HG03460 (cell line): ENCODE measurements around the gene TSPAN31.
A peak's percentile ranks its signal among the peaks of the same experiment; 100 is the strongest.

ENCODE experiments used
- ATAC-seq: cut with Tn5 transposase; IDR thresholded peaks from one replicate; pipeline ENCODE4 v1.9.1; 2021; ENCODE audit not compliant: unreplicated experiment

TSPAN31 gene

DNA sequence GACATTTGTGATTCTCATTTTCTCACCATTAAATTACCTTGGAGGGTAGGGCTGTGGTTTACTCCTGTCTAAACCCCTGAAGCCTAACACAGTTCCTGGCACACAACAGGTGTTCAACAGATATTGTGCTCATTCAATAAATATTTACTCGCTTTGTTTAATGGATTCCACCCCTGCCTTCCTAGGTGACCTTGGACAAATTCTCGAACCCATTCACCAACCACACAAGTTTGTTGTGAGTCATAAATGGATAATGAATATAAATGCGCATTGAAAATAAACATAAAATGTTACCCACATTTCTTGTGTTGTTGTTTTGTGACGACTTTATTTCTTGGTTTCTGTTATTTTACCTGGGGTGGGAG is 37.4 kb downstream of the TSPAN31 start:
- ATAC-seq, result no peak

DNA sequence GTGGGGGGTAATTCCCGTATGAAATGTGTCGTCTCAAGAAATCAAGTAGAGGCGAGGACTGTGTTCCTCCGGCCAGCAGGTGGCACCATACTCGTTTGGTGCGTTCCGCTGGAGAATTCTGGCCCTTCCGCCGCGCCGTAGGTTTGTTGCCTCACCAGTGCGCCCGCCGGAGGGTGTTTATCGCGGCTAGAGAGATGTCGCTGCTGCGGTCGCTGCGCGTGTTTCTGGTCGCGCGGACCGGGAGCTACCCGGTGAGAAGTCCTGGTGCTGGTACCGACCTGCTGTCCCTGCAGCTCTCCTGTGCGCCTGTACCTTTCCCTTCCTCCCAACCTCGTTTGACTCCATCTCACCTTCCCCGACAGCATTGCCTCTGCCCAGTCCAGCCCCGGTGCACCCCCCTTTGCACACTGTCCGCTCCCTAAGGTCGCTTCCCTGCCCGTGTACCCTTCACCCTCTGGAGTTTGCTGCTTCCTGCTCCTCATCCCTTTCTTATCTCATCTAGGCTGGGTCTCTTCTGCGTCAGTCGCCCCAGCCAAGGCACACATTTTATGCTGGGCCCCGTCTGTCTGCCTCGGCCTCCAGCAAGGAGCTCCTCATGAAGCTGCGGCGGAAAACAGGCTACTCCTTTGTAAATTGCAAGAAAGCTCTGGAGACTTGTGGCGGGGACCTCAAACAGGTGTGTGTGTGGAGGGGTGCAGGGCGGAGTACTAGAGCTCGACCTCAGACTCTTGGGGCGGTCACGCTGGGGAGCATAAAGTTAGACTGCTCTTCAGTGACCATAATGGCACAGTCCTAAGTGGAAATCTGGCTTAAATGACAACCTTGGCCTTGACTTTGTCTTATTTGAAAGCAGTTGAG is 38.0 kb downstream of the TSPAN31 start, which contains the start of gene TSFM:
Gene TSFM (plus strand): TSS at position 180 of the 858 bp plus-strand sequence. CDS start 15 bp downstream, at position 195.
- peak; percentile 87 for ATAC-seq

DNA sequence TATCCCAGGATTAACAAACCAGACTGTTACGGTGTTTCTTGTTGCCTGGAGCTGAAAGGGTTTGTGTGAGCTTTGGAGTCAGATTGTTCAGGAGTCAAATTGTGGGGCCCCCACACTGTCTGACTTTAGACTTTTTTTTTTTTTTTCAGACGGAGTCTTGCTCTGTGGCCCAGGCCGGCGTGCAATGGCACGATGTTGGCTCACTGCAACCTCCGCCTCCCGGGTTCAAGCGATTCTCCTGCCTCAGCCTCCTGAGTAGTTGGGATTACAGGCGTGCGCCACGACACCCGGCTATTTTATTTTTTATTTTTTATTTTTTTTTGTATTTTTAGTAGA is 38.6 kb downstream of the TSPAN31 start:
- no peak for ATAC-seq

DNA sequence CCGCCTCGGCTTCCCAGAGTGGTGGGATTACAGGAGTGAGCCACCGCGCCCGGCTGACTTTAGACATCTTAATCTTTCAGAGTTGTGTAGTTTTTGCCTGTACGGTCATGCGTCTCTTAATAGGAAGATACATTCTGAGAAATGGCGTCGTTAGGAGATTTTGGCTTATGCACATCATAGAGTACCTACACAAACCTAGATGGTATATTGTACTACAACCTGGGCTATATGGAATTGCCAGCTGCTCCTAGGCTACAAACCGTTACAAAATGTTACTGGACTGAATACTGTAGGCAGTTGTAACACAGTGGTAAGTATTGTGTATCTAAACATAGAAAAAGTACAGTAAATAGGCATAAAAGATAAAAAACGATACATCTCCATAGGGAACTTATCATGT is 39.0 kb downstream of the TSPAN31 start:
- no peak for ATAC-seq

DNA sequence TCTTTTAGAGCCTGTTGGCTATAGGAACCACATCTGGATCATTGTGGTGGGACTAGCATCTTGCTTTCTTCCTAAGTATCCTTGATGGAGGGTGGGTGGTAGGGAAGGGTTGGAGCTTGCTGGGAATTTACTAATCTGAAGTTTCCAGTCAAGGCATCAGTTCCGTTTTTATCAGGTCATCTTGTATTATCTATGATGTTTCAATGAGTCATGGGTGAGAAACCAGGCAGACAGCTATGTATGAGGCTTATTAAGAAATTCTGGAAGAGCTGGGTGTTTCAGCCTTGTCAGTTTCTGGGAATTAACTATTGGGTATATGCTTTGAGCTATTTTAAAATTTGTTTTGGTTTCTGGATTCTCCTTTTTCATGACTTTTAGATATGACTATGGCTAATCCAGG is 49.1 kb downstream of the TSPAN31 start:
- ATAC-seq, result no peak

DNA sequence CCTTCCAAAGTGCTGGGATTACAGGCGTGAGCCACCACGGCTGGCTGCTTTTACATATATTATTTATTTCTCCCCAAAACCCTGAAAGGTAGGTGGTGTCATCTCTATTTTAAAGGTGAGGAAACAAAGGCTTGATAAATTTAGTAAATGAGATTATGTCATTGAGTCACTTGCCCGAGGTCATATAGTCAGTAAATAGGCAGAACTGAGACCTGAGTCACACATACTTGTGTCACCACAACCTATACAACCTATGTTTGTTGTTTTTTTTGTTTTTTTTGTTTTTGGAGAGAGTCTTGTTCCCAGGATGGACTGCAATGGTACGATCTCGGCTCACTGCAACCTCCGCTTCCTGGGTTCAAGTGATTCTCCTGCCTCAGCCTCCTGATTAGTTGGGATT is 50.5 kb downstream of the TSPAN31 start:
- ATAC-seq, result no peak

DNA sequence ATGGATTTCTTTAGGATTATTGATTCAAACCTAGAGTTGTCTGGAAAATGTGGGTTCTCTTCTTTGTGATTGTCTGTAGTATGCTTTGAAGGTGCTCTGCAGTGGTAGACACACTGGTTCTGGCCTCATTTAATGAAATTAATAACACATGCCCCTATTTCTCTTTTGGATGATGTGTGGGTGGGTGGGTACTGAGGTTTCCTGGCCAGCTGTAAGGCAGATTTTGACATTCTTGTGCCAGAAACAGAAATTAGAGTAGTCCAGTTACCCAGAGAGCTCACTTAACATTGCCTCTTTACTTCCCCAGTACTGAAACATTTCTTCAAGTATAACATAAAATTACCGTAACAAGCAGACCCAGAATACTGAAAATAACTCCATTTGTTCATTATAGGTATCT is 52.2 kb downstream of the TSPAN31 start:
- no peak for ATAC-seq

DNA sequence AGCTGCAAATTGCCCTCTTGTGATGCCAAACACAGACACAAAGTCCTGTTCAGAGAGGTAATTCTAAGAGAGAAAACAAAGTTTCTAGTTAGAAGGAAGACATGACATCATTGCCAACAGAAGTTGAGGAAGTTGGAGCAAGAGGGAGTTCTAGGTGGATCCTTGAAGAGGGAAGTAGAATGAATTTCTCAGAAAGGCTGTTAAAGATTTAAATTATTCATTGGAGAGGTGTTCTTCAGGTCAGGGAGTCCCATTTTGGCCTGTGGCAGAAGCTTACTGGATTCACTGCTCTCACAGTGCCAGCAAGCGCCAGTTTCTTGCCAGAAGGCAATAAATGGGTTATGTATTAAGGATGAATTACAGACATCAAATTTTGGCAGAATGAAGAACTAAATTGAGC is 53.1 kb downstream of the TSPAN31 start:
- ATAC-seq, result no peak
